K562 (cell line): Measurements from ENCODE around the gene CDHR2. TPM values are rescaled to one million over a fixed set of nuclear protein-coding genes. Genes with fewer than 3 reads are reported as not detected.
A peak's percentile ranks its signal among the peaks of the same experiment; 100 is the strongest.

Source experiments
- ARID2 ChIP-seq: fragments of 450-650 bp; IDR thresholded peaks from 2 replicates; pipeline ENCODE4 v1.6.1; 2017; ENCODE audit warnings: antibody characterized with exemption, mild to moderate bottlenecking
- CBX8 ChIP-seq: fragments of 200-600 bp; sonication (generic); IDR thresholded peaks from 2 replicates; pipeline ENCODE4 v1.6.1; 2012; ENCODE audit warnings: borderline replicate concordance, mixed run types, low read depth, mild to moderate bottlenecking, moderate library complexity, mixed read lengths, low read length, control low read depth, inconsistent platforms; ENCODE audit not compliant: poor library complexity, severe bottlenecking; ENCODE audit errors: extremely low read depth
- EZH2 ChIP-seq: IDR thresholded peaks from 2 replicates; pipeline ENCODE4 v1.6.1; 2012; ENCODE audit warnings: low read depth, mild to moderate bottlenecking, inconsistent platforms, low read length, borderline replicate concordance
- GATAD2B ChIP-seq: fragments of 450-650 bp; IDR thresholded peaks from 2 replicates; pipeline ENCODE4 v1.6.1; 2017; ENCODE audit warnings: mild to moderate bottlenecking, borderline replicate concordance
- HLTF ChIP-seq: fragments of 450-650 bp; IDR thresholded peaks from 2 replicates; pipeline ENCODE4 v1.6.1; 2016
- KLF1 ChIP-seq: fragments of 450-650 bp; IDR thresholded peaks from 2 replicates; pipeline ENCODE4 v1.6.1; 2016; ENCODE audit warnings: missing genetic modification characterization, missing compliant biosample characterization
- MCM7 ChIP-seq, 2 experiments: fragments of 450-650 bp; IDR thresholded peaks; 2 replicates each; pipeline ENCODE4 v1.6.1; 2016 to 2018
- NELFE ChIP-seq: IDR thresholded peaks from 2 replicates; pipeline ENCODE4 v1.6.1; 2011; ENCODE audit warnings: mild to moderate bottlenecking; ENCODE audit not compliant: insufficient read depth, insufficient read length
- PYGO2 ChIP-seq: fragments of 450-650 bp; IDR thresholded peaks from 2 replicates; pipeline ENCODE4 v1.6.1; 2016; ENCODE audit warnings: mild to moderate bottlenecking, missing genetic modification characterization, moderate library complexity, missing compliant biosample characterization
- RNF2 ChIP-seq: sonication (generic); IDR thresholded peaks from 2 replicates; pipeline ENCODE4 v1.6.1; 2016
- SMARCE1 ChIP-seq: fragments of 450-650 bp; IDR thresholded peaks from 2 replicates; pipeline ENCODE4 v1.7.1; 2016; ENCODE audit warnings: mild to moderate bottlenecking
- SMC3 ChIP-seq: conservative IDR thresholded peaks from 2 replicates; pipeline ENCODE4 v1.6.1; 2011; ENCODE audit warnings: low read depth, low read length, improper control_type of control experiment; ENCODE audit not compliant: insufficient read depth
- TFAM ChIP-seq: fragments of 250-450 bp; sonication (Bioruptor Pico); conservative IDR thresholded peaks from 2 replicates; pipeline ENCODE4 v1.5.0; 2021; ENCODE audit warnings: mild to moderate bottlenecking, moderate library complexity
- THAP12 ChIP-seq: fragments of 250-450 bp; sonication (Bioruptor Pico); IDR thresholded peaks from 2 replicates; pipeline ENCODE4 v1.9.0; 2021; ENCODE audit warnings: mild to moderate bottlenecking, inconsistent platforms
- ZNF134 ChIP-seq: fragments of 250-450 bp; sonication (Bioruptor Pico); conservative IDR thresholded peaks from 2 replicates; pipeline ENCODE4 v1.4.0; 2020
- polyA plus RNA-seq, 8 experiments: library from polyadenylated mRNA; depleted of rRNA in 4 of 8; stranded (reverse) in 5 of 8; unstranded in 3 of 8; fragments of >200 nt; fragmentation: Nextera tagmentation in 2 of 8; fragmentation: Illumina TruSeq in 1 of 8; extraction: Ambion mirVana in 2 of 8; extraction: Trizol in 1 of 8; gene quantifications; 2 replicates each; pipeline versions ENCODE4 v1.2.1 to v1.2.3, GENCODE V29; 2011 to 2014; ENCODE audit warnings: inconsistent platforms in 1 of 8, missing spikeins in 1 of 8
- total RNA-seq, 7 experiments: library from RNA; depleted of rRNA in 6 of 7; stranded (reverse); fragments of >200 nt in 6 of 7; fragmentation: Illumina TruSeq in 2 of 7; extraction: Trizol in 2 of 7; gene quantifications; 2 replicates each; pipeline versions ENCODE4 v1.2.1 to v1.2.3, GENCODE V29; 2011 to 2021; ENCODE audit warnings: low replicate concordance in 1 of 7
- TF ChIP-seq, protein P1 (sequence below): sonication (generic); formaldehyde crosslinking; IDR thresholded peaks from 2 replicates; pipeline ENCODE4 v1.8.0; 2022; ENCODE audit warnings: missing genetic modification reagents, mild to moderate bottlenecking, borderline replicate concordance
- TF ChIP-seq, protein P2 (sequence below): sonication (generic); formaldehyde crosslinking; IDR thresholded peaks from 2 replicates; pipeline ENCODE4 v1.8.0; 2023; ENCODE audit warnings: missing genetic modification reagents, mild to moderate bottlenecking, borderline replicate concordance

CDHR2 gene
- total and polyA plus RNA-seq, 9 of the 15 experiments (the other 6 are each of a cell fraction or from before 2014, with no cell fraction given) = 0.01 to 0.62 (median 0.09) TPM; not detected in 2

DNA sequence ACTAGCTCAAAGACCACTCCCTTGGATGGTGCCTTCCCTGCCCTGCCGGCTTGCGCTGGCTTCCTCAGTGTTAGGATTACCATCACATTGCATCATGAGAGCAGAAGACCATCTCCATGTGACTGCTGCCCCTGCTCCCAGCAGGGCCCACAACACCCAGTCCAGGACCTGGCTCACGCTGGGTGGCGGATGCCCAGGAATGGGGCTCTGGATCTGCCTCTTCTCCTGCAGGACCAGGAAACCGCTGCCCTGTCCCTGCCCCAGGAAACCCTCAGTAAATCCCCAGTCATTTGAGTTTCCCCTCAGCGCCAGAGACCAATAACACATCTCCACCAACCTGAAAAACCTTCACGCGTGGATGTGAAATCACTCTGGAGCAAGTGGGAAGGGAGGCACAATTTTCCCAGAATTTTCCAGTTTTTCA is 8.7 kb upstream of the CDHR2 start (continued):
- no peak for TF ChIP-seq CBX8
- no peak for TF ChIP-seq PYGO2 (tag)
- TF ChIP-seq HLTF = no peak
- TF ChIP-seq MCM7 (IDR thresholded peaks at IDR 0.05) = no peak
- no peak for TF ChIP-seq GATAD2B
- no peak for TF ChIP-seq EZH2
- TF ChIP-seq ZNF134 (CRISPR knock-in tag) = peak; percentile 56; the same call in 1 of the 2 replicates
- no peak for TF ChIP-seq ARID2
- no peak for TF ChIP-seq SMC3
- TF ChIP-seq TFAM (CRISPR knock-in tag) = no peak
- TF ChIP-seq KLF1 = no peak
- TF ChIP-seq NELFE = no peak
- TF ChIP-seq THAP12 = no peak
- TF ChIP-seq RNF2 = peak; percentile 63; the same call in 1 of the 2 replicates
- no peak for TF ChIP-seq SMARCE1
- TF ChIP-seq, protein P1, sequence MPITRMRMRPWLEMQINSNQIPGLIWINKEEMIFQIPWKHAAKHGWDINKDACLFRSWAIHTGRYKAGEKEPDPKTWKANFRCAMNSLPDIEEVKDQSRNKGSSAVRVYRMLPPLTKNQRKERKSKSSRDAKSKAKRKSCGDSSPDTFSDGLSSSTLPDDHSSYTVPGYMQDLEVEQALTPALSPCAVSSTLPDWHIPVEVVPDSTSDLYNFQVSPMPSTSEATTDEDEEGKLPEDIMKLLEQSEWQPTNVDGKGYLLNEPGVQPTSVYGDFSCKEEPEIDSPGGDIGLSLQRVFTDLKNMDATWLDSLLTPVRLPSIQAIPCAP (CRISPR knock-in tag) = no peak
- TF ChIP-seq, protein P2, sequence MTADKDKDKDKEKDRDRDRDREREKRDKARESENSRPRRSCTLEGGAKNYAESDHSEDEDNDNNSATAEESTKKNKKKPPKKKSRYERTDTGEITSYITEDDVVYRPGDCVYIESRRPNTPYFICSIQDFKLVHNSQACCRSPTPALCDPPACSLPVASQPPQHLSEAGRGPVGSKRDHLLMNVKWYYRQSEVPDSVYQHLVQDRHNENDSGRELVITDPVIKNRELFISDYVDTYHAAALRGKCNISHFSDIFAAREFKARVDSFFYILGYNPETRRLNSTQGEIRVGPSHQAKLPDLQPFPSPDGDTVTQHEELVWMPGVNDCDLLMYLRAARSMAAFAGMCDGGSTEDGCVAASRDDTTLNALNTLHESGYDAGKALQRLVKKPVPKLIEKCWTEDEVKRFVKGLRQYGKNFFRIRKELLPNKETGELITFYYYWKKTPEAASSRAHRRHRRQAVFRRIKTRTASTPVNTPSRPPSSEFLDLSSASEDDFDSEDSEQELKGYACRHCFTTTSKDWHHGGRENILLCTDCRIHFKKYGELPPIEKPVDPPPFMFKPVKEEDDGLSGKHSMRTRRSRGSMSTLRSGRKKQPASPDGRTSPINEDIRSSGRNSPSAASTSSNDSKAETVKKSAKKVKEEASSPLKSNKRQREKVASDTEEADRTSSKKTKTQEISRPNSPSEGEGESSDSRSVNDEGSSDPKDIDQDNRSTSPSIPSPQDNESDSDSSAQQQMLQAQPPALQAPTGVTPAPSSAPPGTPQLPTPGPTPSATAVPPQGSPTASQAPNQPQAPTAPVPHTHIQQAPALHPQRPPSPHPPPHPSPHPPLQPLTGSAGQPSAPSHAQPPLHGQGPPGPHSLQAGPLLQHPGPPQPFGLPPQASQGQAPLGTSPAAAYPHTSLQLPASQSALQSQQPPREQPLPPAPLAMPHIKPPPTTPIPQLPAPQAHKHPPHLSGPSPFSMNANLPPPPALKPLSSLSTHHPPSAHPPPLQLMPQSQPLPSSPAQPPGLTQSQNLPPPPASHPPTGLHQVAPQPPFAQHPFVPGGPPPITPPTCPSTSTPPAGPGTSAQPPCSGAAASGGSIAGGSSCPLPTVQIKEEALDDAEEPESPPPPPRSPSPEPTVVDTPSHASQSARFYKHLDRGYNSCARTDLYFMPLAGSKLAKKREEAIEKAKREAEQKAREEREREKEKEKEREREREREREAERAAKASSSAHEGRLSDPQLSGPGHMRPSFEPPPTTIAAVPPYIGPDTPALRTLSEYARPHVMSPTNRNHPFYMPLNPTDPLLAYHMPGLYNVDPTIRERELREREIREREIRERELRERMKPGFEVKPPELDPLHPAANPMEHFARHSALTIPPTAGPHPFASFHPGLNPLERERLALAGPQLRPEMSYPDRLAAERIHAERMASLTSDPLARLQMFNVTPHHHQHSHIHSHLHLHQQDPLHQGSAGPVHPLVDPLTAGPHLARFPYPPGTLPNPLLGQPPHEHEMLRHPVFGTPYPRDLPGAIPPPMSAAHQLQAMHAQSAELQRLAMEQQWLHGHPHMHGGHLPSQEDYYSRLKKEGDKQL (CRISPR knock-in tag) = no peak
